ENCODE results near the gene ACTN2.

The ACTN2 gene

DNA sequence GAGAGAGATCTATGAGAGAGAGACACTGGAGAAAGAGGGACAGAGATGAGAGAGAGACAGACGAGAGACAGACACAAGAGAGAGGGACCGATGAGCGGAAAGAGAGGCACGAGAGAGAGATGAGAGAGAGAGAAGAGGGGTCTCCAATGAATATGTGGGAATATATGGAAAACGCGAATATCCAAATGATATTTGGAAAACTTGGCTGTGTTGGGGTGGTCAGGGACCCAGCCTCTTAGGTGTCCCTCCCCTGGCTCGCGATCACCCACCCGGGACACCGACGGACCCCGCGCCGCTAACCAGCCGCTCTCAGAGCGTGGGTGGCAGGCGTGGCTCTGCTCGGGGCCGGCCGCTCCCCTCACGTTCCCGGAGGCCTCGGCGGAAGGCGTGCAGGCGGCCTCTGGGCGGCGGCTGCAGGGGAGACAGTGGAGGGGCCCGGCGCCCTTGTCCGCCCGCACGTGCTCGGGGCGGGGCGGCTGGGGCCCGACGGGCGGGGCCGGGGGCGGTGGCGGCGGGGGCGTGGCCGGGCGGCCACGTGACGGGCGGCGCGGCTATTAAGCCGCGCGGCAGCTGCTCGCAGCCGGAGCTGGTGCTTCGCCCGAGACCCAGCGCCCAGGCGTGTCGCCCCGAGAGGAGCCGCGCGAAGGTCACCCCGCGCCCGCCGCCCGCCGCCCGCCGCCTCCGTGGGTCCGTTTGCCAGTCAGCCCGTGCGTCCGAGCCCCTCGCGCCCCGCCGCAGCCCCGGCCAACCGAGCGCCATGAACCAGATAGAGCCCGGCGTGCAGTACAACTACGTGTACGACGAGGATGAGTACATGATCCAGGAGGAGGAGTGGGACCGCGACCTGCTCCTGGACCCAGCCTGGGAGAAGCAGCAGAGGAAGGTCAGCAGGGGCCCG is at the start of gene ACTN2:
Gene ACTN2, plus strand, starts transcription at position 583 of the 898 bp plus-strand sequence. Its CDS starts 175 bp downstream, at position 758.
- no peak within 1 kb of the TSS for H3K4me3 ChIP-seq (ENCODE audit: low read depth, low read length)
- TF ChIP-seq CTCF (IDR thresholded peaks at IDR 0.05; ENCODE audit: borderline replicate concordance, insufficient read depth, low read depth, low read length): no peak

- H3K4me3 ChIP-seq (ENCODE audit: low read depth, low read length): no peak overlapping the region
- TF ChIP-seq CTCF (IDR thresholded peaks at IDR 0.05; ENCODE audit: borderline replicate concordance, insufficient read depth, low read depth, low read length): no peak
Observed at GRCh38 chr1:236638945-236639344, 47.4 kb upstream of the ACTN2 start.

DNA sequence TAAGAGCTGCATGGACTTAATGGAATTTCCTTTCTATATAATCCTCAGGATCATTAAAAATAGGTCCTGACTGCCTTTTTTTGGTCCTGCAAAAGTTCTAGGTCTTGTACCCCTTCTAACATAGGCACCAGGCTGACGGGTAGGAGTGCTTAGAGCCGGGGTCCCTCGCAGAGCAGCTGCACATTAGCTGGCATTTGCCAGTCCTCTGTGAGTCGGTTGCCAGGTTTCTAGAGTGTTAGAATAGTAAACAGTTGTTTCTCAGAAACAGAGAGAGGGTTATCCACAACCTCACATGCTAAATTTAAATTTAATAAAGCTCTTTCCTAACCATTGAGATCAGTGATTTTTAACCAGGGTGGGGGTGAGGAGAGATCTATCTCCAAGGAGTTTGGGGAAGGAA is 46.6 kb upstream of the ACTN2 start:
- no peak overlapping the region for H3K4me3 ChIP-seq (ENCODE audit: low read depth, low read length)
- TF ChIP-seq CTCF (IDR thresholded peaks at IDR 0.05; ENCODE audit: borderline replicate concordance, insufficient read depth, low read depth, low read length): no peak

DNA sequence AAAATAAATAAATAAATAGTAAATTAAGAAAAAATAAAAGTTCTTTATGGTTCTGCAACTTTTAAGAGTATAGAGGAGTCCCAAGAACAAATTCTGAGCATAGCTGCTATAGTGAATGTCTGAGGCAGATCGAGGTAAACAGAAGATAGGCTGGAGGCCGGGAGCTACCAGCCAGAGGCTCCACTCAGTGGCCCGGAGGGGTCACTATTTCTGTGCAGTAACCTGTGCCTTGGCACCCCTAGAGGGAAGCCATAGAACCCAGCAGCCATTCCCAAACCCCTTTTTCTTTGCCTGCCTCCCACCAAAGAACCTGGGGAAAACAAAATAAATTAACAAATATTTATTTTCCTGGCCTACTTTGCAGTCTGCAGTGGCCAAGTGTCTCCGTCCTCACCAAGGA is 43.5 kb upstream of the ACTN2 start:
- H3K4me3 ChIP-seq (ENCODE audit: low read depth, low read length): no peak overlapping the region
- no peak for TF ChIP-seq CTCF (IDR thresholded peaks at IDR 0.05; ENCODE audit: borderline replicate concordance, insufficient read depth, low read depth, low read length)

- TF ChIP-seq CTCF (IDR thresholded peaks at IDR 0.05; ENCODE audit: borderline replicate concordance, insufficient read depth, low read depth, low read length): no peak
- no peak overlapping the region for H3K4me3 ChIP-seq (ENCODE audit: low read depth, low read length)
Observed at GRCh38 chr1:236645016-236645680, 41.2 kb upstream of the ACTN2 start.

DNA sequence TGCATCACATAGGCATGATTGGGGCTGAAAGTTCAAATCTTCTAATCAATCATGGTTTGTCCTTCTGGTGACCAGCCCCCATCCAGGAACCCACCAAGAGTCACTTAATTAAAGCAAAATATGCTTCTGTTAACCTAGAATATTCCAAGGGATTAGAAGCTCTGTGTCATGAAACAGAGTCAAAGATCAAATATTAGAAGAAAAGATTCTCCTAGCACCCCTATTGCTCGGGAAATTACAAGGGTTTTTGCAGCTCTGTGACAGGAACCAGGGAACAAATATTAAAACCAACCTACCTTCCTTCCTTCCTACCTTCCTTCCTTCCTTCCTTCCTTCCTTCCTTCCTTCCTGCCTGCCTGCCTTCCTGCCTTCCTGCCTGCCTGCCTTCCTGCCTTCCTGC is 31.8 kb upstream of the ACTN2 start:
- no peak overlapping the region for H3K4me3 ChIP-seq (ENCODE audit: low read depth, low read length)
- TF ChIP-seq CTCF (IDR thresholded peaks at IDR 0.05; ENCODE audit: borderline replicate concordance, insufficient read depth, low read depth, low read length): no peak
